HG02588 (cell line): ENCODE data around the gene ABCB9.
"Not testable (repeated sequence)": the region's sequence is repeated elsewhere in the genome, so short reads cannot be mapped to it uniquely, and the experiment has no call there.

Experiments used
- ATAC-seq: cut with Tn5 transposase; IDR thresholded peaks from one replicate; pipeline ENCODE4 v1.9.1; 2021; ENCODE audit warnings: mild to moderate bottlenecking, moderate library complexity; ENCODE audit not compliant: unreplicated experiment

Gene ABCB9

DNA sequence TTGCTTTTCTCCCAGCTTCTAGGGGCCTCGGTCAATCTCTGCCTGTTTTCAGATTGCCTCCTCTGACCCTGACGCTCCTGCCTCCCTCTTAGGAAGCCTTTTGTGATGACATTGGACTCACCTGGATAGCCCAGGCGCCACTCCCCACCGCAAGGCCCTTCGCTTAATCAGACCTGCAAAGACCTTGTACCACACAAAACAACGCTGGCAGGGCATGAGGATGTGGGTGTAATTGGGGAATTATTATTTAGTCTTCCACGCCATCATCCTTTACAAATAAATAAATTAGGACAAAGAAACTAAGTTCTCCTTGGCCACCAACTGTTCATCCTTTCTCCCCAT, 62.6 kb downstream of the ABCB9 start:
- ATAC-seq, result no peak

GRCh38 chr12:122902854-122903692, 63.2 kb downstream of the ABCB9 start:
- ATAC-seq, result no peak

DNA sequence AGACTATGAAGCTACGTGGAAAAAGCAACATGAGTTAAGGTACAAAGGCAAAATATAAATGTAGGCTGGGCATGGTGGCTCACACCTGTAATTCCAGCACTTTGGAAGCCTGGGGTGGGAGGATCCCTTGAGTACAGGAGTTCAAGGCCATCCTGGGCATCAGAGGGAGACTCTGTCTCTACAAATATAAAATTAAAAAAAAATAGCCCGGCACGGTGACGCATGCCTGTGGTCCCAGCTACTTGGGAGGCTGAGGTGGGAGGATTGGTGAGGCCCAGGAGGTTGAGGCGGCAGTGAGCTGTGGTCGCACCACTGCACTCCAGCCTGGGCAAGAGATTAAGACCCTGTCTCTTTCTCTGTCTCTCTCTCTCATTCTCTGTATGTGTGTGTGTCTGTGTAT, 66.4 kb downstream of the ABCB9 start:
- no peak for ATAC-seq

- no peak for ATAC-seq
These were observed 69.6 kb downstream of the ABCB9 start for GRCh38 chr12:122896662-122897061.

DNA sequence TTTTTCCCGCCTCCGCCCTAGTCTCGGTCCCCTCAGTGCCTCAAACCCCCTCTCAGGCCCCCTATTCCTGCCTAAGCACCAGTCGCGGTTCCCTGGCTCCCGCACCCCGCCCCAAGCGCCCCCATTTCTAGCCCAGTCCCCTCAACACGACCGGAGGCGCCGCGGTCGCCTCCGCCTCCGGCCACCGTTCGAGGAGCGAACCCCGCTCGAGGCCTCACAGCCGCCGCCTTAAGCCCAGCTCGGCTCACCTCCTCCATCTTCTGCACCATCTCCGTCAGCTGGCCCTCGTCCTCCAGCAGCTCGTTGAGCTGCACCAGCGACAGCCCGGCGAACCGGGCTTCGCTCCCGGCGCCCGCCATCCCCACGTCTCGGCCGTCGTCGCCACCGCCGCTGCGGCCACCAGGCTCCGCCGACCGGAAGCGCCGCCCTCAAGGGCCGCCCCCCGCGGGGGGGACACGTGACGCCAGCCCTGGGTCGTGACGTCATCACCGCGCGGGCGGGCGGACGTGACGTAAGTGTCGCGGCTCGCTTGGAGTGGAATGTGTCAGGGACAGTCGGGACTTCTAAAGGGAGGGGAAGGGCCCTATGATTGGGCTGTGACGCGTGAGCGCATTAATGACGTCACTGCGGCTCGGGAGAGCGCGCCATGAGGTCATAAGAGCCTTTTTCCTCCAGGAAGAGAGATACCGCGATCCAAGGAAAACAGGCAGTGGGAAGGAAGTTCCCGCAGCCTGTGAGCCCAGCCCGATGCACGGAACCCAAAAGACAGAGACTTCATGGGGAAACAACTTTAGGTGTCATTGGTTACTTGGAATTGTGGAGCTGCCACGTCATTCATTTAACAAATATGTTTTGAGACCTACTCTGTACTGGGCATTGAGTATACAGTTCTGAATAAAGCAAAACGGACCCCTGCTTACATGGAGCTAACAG, 70.3 kb downstream of the ABCB9 start, which contains the start of gene VPS37B:
TSS of gene VPS37B (minus strand) at position 421 of the 933 bp plus-strand sequence. CDS start at position 359, 62 bp downstream.
- peak; percentile 66 for ATAC-seq

GRCh38 chr12:122895320-122895703, 71.0 kb downstream of the ABCB9 start:
- ATAC-seq, result no peak

DNA sequence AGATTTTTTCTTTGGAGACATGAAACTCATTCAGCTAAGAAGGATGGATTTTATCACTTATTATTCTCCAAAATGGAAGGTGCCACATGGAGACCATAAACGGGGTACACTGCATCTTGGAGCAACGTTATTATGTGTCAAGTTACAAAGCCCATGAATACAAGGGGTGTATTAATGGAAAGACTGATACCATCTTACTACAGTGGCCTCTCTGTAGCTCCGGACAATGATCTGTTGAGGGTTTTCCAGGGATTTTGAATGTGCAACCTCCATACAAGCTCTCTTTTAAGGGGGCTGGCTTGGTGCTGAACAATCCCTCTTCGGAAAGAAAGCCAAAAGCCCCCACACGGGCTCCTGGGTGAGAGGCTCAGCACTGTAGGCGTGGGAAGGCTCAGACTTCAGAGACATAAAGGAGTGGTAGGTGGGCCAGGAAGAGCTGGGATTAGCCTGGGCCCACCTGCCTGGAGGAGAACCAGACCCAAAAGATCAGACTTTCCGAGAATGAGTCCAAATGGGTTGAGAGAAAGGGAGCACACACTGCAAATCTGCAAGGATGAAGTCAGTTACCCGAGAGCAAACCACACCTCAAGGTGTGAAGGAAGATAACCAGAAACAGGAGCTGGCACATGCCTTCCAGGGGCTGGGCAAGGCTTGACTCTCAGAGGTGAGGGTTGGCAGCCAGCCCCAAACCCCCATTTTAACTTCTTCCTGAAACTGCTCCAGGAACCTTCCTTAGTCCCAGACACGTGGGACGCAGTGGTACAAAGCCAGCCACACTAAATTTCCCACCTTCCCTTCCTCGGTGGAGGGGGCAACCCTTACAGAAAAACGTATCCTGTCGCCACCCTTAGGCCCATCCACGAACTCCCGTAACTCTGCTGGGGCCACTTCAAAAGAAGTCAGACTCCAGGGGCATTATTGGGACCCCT, 71.8 kb downstream of the ABCB9 start:
- ATAC-seq, result no peak

GRCh38 chr12:122893208-122894153, 72.8 kb downstream of the ABCB9 start:
- ATAC-seq, result no peak

DNA sequence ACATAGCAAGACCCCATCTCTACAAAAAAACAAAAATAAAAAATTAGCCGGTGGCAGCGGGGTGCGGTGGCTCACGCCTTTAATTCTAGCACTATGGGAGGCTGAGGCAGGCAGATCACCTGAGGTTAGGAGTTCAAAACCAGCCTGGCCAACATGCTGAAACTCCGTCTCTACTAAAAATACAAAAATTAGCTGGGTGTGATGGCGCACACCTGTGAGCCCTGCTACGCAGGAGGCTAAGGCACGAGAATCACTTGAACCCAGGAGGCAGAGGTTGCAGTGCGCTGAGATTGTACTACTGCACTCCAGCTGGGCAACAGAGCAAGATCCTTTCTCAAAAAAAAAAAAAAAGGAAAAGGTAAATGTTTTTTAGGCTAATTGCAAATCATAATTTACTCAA, 73.5 kb downstream of the ABCB9 start:
- not testable (repeated sequence) for ATAC-seq

DNA sequence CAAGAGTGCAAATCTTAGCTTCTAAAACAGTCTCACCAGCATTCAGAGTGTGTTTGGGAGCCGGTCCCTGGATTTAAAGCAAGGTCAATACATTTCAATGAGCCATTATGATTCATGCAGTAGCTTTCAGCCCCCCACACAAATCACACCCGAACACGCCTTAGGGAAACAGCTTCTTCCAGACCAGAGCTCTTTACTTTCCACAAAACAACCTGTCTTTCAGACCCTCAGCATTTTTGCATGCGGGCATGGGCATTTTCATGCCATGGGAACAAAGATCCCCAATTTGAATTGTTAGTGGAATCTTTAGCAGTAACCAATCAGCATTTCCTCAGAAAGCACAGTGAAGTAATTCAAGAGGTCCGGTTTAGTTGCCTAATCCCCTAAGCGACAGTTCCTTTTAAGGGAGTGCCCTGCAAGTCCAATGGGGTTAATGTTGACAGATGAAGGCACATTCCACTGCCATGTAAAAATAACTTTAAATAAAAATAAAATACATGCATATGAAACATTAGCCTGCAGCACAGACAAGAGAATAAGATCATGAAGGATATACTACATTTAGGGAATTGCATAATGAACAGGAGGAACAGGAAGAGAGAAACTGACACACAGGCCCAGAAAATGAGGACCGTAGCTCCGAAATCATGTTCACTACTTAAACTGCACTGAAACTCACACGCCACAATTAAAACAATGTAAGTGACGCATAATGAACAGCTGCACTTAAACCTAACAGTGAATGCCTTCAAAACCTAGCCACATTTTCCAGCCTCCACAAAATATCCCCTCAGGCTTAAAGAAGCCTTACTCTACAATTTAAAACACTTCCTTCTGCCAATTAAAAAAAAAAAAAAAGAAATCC, 74.4 kb downstream of the ABCB9 start:
- ATAC-seq, result no peak

DNA sequence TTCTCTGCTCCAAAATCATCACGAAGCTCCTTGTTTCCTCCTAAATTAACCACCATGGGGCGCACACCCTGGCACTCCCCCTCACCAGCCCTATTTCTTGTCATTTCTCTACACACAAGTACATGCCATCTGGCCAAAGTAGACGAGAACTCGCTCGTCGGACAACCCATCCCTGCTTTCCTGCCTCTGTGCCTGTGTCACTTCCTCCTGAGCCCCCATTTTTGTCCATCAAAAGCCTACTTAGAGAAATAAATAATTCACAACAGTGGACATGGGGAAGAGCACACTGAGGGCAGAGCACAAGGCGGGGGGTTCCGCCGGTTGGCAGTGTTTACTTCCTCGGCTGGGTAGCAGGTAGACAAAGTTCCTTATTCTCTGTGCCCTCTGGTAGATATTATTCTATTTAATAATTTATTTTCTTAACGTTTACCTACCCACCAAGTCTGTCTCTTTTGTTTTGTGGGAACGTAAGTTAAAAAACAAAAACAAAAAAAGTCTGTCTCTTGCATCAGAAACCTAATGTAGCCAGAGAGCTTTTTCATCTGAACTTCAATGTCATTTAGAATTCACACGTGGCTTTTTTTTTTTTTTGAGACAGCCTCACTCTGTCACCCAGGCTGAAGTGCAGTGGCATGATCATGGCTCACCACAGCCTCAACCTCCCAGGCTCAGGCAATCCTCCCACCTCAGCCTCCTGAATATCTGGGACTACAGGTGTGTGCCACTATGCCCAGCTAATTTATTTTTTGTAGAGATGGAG, 76.3 kb downstream of the ABCB9 start:
- no peak for ATAC-seq

DNA sequence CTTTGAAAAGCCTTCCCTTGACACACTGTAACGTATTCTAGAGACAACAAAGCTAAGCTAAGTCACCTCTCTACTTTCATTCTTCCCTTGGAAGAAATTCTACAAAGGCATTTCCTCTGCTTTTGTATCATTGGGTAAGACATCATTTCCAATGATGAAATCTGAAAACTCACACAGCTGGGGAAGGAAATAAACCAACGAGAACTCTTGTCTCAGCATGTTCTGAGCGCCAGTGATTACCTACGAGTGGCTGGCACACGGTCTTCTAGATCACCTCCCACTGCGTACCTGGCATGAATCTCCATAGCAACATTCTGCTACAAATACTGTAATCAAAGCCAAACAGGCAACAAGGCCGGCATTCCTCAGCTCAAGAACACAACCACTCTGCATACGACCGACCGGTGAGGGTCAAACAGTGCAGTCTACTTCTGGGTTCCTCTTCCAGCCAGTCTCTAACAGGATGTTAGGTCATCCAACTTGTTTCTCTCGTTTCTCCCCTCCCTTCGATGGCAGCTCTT, 78.0 kb downstream of the ABCB9 start:
- ATAC-seq, result no peak

GRCh38 chr12:122887819-122888212, 78.4 kb downstream of the ABCB9 start:
- no peak for ATAC-seq

DNA sequence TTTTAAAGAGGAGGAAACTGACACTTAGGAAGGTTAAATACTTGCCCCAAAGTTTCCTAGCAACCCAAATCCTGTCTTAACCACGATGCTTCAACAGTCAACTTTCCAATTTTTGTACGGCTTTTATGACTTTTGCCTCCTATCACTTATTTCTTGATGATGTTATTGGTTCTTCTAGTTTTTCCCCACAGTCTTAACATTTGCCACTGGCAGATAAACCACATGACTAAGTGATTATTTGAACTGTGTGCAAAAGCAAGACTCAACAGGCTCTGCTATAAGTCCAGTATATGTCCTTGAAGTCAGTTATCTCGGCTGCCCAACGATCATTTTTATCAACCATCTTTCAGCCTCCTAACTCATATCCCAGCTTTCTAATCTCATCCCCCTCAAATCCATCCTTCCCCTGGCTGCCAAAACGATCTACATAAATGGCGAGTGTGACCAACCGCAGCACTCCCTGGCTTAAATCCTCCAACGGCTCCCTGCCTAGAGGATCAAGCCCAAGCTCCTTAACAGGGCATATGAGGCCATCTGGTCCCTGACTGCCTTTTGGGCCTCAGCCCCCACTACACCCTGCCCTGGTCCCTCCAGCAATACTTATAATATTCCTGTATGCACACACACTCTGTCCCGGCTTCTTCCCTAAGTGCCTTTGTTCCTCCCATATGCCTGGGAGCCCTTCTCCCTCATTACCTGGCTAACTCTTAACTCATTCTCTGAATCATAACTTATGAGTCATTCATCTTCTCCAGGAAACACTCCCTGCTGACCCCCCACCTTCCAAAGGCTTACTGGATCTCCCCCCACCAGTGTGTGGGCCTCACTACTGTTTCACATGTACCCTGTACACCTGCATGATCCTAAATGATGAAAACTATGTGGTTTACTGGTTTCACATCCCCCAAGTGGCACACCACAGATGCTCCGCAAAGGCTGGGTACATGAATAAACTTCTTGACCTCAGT, 79.1 kb downstream of the ABCB9 start:
- ATAC-seq, result peak; percentile 79

- no peak for ATAC-seq
These were observed 80.1 kb downstream of the ABCB9 start for GRCh38 chr12:122886161-122886560.

- ATAC-seq, result no peak
These were observed 81.4 kb downstream of the ABCB9 start for GRCh38 chr12:122884860-122885259.
